ENCODE measurements around the gene CCDC178.

Gene CCDC178

DNA sequence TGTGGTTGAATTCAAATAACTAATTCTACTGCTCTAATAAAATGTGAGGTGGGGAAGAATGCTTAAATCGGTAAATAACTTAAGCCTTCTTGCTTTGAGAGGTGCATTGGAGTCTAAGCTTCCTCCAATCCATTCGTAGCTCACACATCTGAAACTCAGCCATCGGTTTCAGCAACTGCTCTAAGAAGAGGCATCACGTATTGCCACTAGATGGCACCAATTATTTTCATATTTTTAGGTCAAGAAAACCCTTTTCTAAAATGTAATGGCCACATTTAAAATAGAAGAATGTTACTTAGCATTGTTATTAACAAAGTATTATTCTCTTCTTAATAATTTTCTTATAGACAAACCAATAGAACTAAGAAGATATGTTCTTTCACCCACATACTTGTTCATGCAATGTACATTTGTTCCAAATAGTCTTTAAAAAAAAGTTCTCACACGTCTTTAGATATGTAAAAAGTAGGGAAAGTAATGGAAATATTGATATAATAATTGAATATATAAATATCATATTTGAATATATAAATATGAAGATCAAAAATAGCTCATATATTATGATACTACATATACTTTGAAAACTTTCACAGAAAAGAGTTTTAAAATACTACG, 229.8 kb downstream of the CCDC178 start:
- DNase-seq (ENCODE audit: extremely low spot score) = no peak
- TF ChIP-seq, protein P1, sequence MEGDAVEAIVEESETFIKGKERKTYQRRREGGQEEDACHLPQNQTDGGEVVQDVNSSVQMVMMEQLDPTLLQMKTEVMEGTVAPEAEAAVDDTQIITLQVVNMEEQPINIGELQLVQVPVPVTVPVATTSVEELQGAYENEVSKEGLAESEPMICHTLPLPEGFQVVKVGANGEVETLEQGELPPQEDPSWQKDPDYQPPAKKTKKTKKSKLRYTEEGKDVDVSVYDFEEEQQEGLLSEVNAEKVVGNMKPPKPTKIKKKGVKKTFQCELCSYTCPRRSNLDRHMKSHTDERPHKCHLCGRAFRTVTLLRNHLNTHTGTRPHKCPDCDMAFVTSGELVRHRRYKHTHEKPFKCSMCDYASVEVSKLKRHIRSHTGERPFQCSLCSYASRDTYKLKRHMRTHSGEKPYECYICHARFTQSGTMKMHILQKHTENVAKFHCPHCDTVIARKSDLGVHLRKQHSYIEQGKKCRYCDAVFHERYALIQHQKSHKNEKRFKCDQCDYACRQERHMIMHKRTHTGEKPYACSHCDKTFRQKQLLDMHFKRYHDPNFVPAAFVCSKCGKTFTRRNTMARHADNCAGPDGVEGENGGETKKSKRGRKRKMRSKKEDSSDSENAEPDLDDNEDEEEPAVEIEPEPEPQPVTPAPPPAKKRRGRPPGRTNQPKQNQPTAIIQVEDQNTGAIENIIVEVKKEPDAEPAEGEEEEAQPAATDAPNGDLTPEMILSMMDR (IDR thresholded peaks at IDR 0.05; ENCODE audit: control extremely low read depth, extremely low read depth, low read depth, missing control alignments) = peak; percentile 57
- ChIA-PET CTCF (interaction anchor here (0.9 to 6.8 kb wide), 6 partner anchors 10 to 1571 kb away, joined by 3 to 33 read pairs (median 3); no protein-coding TSS in a partner anchor), POLR2A (no interaction called here)

DNA sequence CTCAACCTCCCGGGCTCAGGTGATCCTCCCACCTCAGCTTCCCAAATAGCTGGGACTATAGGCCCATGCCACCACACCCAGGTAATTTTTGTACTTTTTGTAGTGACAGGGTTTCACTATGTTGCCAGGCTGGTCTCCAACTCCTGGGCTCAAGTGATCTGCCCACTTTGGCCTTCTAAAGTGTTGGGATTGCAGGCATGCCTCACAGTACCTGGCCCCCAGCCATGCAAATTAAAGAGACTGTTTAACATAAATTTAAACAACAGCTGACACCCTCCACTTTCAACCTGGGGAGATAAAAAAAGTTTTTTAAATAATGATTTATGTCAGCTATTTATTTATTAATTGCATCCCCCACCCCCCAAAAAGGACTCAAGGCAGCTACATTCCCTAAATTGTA, 234.7 kb downstream of the CCDC178 start:
- ChIA-PET POLR2A (no interaction called here), CTCF (interaction anchor here (0.9 to 2.1 kb wide), 3 partner anchors 8 to 26 kb away, joined by 4 to 6 read pairs (median 4); no protein-coding TSS in a partner anchor)
- TF ChIP-seq, protein P1 (IDR thresholded peaks at IDR 0.05; ENCODE audit: control extremely low read depth, extremely low read depth, low read depth, missing control alignments) = no peak
- no peak for DNase-seq (ENCODE audit: extremely low spot score)

DNA sequence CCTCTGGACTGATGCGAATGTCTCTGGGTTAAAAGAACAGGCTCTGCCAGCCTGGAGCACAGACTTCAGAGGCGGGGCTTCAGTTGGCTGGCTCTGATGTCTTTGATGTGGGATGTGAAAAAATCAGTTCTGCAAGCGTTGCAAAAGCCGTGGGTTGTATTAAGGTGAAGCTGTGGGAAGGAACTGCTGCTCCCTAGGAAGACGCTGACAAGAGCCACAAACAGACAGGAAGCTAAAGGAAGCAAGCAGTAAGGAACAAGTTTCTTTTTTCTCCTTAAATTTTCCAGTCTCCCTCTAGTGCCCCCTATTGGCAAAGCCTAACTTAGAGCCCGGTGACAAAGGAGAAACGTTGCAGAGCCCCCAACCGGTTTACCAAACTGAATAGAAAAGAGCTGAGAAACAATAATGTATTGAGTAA, 239.0 kb downstream of the CCDC178 start:
- ChIA-PET POLR2A (no interaction called here), CTCF (interaction anchor here (0.9 to 1.5 kb wide), 2 partner anchors 18 to 30 kb away, joined by 3 to 5 read pairs; no protein-coding TSS in a partner anchor)
- DNase-seq (ENCODE audit: extremely low spot score) = peak; percentile 4
- TF ChIP-seq, protein P1 (IDR thresholded peaks at IDR 0.05; ENCODE audit: control extremely low read depth, extremely low read depth, low read depth, missing control alignments) = no peak

DNA sequence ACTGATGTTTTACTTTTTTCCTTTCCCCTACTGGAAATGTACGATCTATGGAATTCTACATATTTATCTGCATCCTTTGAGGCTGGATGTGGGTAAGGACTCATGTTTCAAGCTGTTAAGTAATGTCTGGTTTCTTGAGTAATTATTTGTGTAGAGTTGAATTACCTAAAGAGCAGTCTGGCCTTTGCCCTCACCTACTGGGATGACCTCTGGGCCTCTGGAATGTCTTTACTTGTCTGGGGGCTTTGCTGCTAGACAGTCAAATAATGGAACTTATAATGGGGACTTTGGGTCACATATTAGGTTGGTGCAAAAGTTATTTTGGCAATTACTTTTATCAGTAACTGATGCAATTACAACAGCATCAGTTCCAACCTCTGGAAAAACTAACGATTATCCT, 244.7 kb downstream of the CCDC178 start:
- TF ChIP-seq, protein P1 (IDR thresholded peaks at IDR 0.05; ENCODE audit: control extremely low read depth, extremely low read depth, low read depth, missing control alignments) = no peak
- DNase-seq (ENCODE audit: extremely low spot score) = no peak
- ChIA-PET CTCF (interaction anchor here (1.0 to 1.4 kb wide), 3 partner anchors 13 to 17 kb away, joined by 3 to 4 read pairs (median 3); no protein-coding TSS in a partner anchor), POLR2A (no interaction called here)

DNA sequence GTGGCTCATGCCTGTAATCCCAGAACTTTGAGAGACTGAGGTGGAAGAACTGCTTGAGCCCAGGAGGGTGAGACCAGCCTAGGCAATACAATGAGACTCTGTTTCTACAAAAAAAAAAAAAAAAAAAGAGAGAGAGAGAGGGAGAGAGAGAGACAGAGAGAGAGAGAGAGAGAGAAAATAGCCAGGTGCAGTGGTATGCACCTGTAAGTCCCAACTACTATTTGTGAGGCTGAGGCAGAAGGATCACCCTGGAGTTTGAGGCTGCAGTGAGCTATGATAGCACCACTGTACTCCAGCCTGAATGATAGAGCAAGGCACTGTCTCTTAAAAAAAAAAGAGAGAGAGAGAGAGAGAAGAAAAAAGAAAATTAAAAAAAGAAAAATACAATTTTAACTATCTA, 245.7 kb downstream of the CCDC178 start:
- TF ChIP-seq, protein P1 (IDR thresholded peaks at IDR 0.05; ENCODE audit: control extremely low read depth, extremely low read depth, low read depth, missing control alignments) = no peak
- POLR2A ChIA-PET = no interaction called here

DNA sequence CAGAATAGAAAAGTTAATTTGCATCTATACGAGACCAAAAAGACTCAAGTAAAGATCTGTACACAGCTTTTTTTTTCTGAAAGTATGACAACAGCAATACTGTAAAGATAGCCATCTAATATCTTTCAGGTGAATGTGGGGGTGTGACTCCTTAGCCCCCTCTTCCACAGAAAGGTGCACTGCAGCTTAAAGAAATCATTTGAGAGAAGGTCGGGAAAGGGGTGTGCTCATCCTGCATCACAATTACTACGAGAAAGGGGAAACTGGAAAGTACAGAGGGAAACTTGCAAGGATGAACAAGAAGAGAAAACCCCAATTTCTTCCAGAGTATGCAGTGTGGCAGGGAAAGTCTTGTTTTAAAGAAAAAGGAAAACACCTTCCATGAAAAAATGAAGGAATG, 255.6 kb downstream of the CCDC178 start:
- DNase-seq (ENCODE audit: extremely low spot score) = no peak
- TF ChIP-seq, protein P1 (IDR thresholded peaks at IDR 0.05; ENCODE audit: control extremely low read depth, extremely low read depth, low read depth, missing control alignments) = no peak
- POLR2A ChIA-PET = no interaction called here
- CTCF ChIA-PET = no interaction called here

More for the DNA sequence above, 245.7 kb downstream of the CCDC178 start:
- CTCF ChIA-PET = interaction anchor here (1.0 kb wide), 2 partner anchors 12 to 16 kb away, joined by 3 read pairs; no protein-coding TSS in a partner anchor
- DNase-seq (ENCODE audit: extremely low spot score) = no peak

Measured in GM10248 (cell line).